GM21367 (cell line): ENCODE measurements around the gene AFAP1.

Experiments used
- ATAC-seq: cut with Tn5 transposase; IDR thresholded peaks from one replicate; pipeline ENCODE4 v1.9.1; 2021; ENCODE audit not compliant: unreplicated experiment

AFAP1 gene

GRCh38 chr4:7808752-7809151 is 130.9 kb downstream of the AFAP1 start:
- ATAC-seq, result no peak

- no peak for ATAC-seq
These were observed 131.5 kb downstream of the AFAP1 start for GRCh38 chr4:7808181-7808580.

- ATAC-seq, result no peak
These were observed 132.2 kb downstream of the AFAP1 start for GRCh38 chr4:7807351-7807921.

- no peak for ATAC-seq
These were observed 133.1 kb downstream of the AFAP1 start for GRCh38 chr4:7806338-7807090.

- no peak for ATAC-seq
These were observed 133.9 kb downstream of the AFAP1 start for GRCh38 chr4:7805533-7806337.

- no peak for ATAC-seq
These were observed 134.8 kb downstream of the AFAP1 start for GRCh38 chr4:7804756-7805385.

- ATAC-seq, result peak; percentile 56
These were observed 135.5 kb downstream of the AFAP1 start for GRCh38 chr4:7803992-7804755.

- no peak for ATAC-seq
These were observed 136.3 kb downstream of the AFAP1 start for GRCh38 chr4:7803371-7803770.

GRCh38 chr4:7802093-7802726 is 137.5 kb downstream of the AFAP1 start:
- no peak for ATAC-seq

- no peak for ATAC-seq
These were observed 138.0 kb downstream of the AFAP1 start for GRCh38 chr4:7801641-7802040.

- ATAC-seq, result no peak
These were observed 138.7 kb downstream of the AFAP1 start for GRCh38 chr4:7801001-7801400.

- ATAC-seq, result no peak
These were observed 139.3 kb downstream of the AFAP1 start for GRCh38 chr4:7800410-7800809.

- ATAC-seq, result no peak
These were observed 139.9 kb downstream of the AFAP1 start for GRCh38 chr4:7799736-7800135.

- no peak for ATAC-seq
These were observed 140.4 kb downstream of the AFAP1 start for GRCh38 chr4:7799306-7799705.

GRCh38 chr4:7798178-7798995 is 141.3 kb downstream of the AFAP1 start:
- no peak for ATAC-seq

- ATAC-seq, result no peak
These were observed 142.3 kb downstream of the AFAP1 start for GRCh38 chr4:7797330-7797729.

- no peak for ATAC-seq
These were observed 143.7 kb downstream of the AFAP1 start for GRCh38 chr4:7795983-7796382.

- ATAC-seq, result no peak
These were observed 146.5 kb downstream of the AFAP1 start for GRCh38 chr4:7793186-7793585.

GRCh38 chr4:7792616-7793015 is 147.0 kb downstream of the AFAP1 start:
- no peak for ATAC-seq
